ENCODE measurements around the gene SPOCK3. TPM values are rescaled to one million over a fixed set of nuclear protein-coding genes. Genes with fewer than 3 reads are reported as not detected.

SPOCK3 gene
- total RNA-seq, 1 experiment from 2014 or later: not detected

GRCh38 chr4:167221084-167221483, 13.2 kb downstream of the SPOCK3 start:
- CTCF ChIA-PET: no interaction called here
- intact Hi-C loops (cut with micrococcal nuclease; ENCODE audit: unreplicated experiment): no loop called here

DNA sequence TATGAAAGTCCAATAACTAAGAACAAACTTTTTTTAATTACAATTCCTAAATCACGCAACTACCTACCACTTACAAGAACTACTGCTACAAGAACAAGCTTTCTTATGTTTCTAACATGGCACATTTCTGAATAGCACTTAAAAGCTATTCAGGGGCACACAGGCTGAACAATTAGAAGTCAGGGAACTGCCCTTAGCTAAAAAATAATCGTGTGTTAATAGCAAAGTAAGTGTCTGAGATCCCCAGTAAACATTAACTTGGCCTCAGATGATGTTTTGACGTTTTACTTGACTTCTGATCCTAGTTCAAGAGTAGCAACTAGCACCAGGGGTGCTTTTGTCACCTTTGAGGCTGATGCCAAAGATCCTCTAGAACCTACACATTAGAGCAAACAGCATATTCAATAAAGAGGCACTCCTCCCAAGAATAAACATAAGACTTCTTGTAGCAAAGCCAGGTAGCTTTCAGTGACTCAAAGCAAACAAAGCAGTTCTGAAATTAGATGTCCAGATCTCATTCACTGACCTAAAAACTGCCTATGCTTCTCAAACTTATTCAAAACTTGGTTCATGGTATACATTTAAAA, 16.2 kb downstream of the SPOCK3 start:
- Histone ChIP-seq H3K9me3 (ENCODE audit: low read depth, low read length, poor library complexity, severe bottlenecking) (no peaks in the 10 kb centered on the region), H3K36me3 (ENCODE audit: insufficient read depth, low read length, poor library complexity, severe bottlenecking) (no peaks in the 10 kb centered on the region), H3K4me3 (ENCODE audit: low read depth, low read length, poor library complexity, severe bottlenecking) (no peak overlapping the region), H3K27ac (ENCODE audit: low read depth, low read length, poor library complexity, severe bottlenecking) (no peak overlapping the region), H3K27me3 (replicated peaks; ENCODE audit: insufficient read depth, low read depth, low read length, poor library complexity) (peaks cover 18% of the 10 kb centered on the region), H3K4me1 (ENCODE audit: insufficient read depth, low read length, poor library complexity, severe bottlenecking) (no peaks in the 10 kb centered on the region)
- CTCF ChIA-PET: no interaction called here
- BruUV-seq (replicated peaks): no TSS peak
- no peak for DNase-seq (ENCODE audit: low spot score)
- intact Hi-C loops (cut with micrococcal nuclease; ENCODE audit: unreplicated experiment): no loop called here
- POLR2A ChIA-PET (ENCODE audit: low non-redundant PET): no interaction called here
- TF ChIP-seq CTCF (conservative IDR thresholded peaks at IDR 0.05; ENCODE audit: low read depth, low read length) (no peak), EZH2 (IDR thresholded peaks at IDR 0.05; ENCODE audit: borderline replicate concordance, low read depth, low read length, poor library complexity, severe bottlenecking) (no peak)

More at GRCh38 chr4:167221084-167221483, 13.2 kb downstream of the SPOCK3 start:
- H3K27me3 ChIP-seq (replicated peaks; ENCODE audit: insufficient read depth, low read depth, low read length, poor library complexity): peaks cover 5% of the 10 kb centered on the region
- no peaks in the 10 kb centered on the region for H3K36me3 ChIP-seq (ENCODE audit: insufficient read depth, low read length, poor library complexity, severe bottlenecking)
- H3K4me3 ChIP-seq (ENCODE audit: low read depth, low read length, poor library complexity, severe bottlenecking): no peak overlapping the region
- no TSS peak for BruUV-seq (replicated peaks)
- TF ChIP-seq EZH2 (IDR thresholded peaks at IDR 0.05; ENCODE audit: borderline replicate concordance, low read depth, low read length, poor library complexity, severe bottlenecking): no peak
- TF ChIP-seq CTCF (conservative IDR thresholded peaks at IDR 0.05; ENCODE audit: low read depth, low read length): no peak
- POLR2A ChIA-PET (ENCODE audit: low non-redundant PET): no interaction called here
- no peaks in the 10 kb centered on the region for H3K4me1 ChIP-seq (ENCODE audit: insufficient read depth, low read length, poor library complexity, severe bottlenecking)
- H3K9me3 ChIP-seq (ENCODE audit: low read depth, low read length, poor library complexity, severe bottlenecking): no peaks in the 10 kb centered on the region
- H3K27ac ChIP-seq (ENCODE audit: low read depth, low read length, poor library complexity, severe bottlenecking): no peak overlapping the region
- no peak for DNase-seq (ENCODE audit: low spot score)

- ChIA-PET POLR2A (ENCODE audit: low non-redundant PET) (no interaction called here), CTCF (no interaction called here)
- H3K4me3 ChIP-seq (ENCODE audit: low read depth, low read length, poor library complexity, severe bottlenecking): no peak overlapping the region
- DNase-seq (ENCODE audit: low spot score): no peak
- no peaks in the 10 kb centered on the region for H3K36me3 ChIP-seq (ENCODE audit: insufficient read depth, low read length, poor library complexity, severe bottlenecking)
- no peaks in the 10 kb centered on the region for H3K9me3 ChIP-seq (ENCODE audit: low read depth, low read length, poor library complexity, severe bottlenecking)
- no peak for TF ChIP-seq CTCF (conservative IDR thresholded peaks at IDR 0.05; ENCODE audit: low read depth, low read length)
- no peak for TF ChIP-seq EZH2 (IDR thresholded peaks at IDR 0.05; ENCODE audit: borderline replicate concordance, low read depth, low read length, poor library complexity, severe bottlenecking)
- H3K27me3 ChIP-seq (replicated peaks; ENCODE audit: insufficient read depth, low read depth, low read length, poor library complexity): peaks cover 18% of the 10 kb centered on the region
- no peaks in the 10 kb centered on the region for H3K4me1 ChIP-seq (ENCODE audit: insufficient read depth, low read length, poor library complexity, severe bottlenecking)
- BruUV-seq (replicated peaks): no TSS peak
- no peak overlapping the region for H3K27ac ChIP-seq (ENCODE audit: low read depth, low read length, poor library complexity, severe bottlenecking)
- intact Hi-C loops (cut with micrococcal nuclease; ENCODE audit: unreplicated experiment): no loop called here
Measured at GRCh38 chr4:167216783-167217182, 17.5 kb downstream of the SPOCK3 start.
